ENCODE results near the gene HS6ST2. TPM values are rescaled to one million over a fixed set of nuclear protein-coding genes. Genes with fewer than 3 reads are reported as not detected.

The HS6ST2 gene
- total RNA-seq, 4 donors from 2014 or later, result under 0.01 to 0.66 (median 0.46) TPM

DNA sequence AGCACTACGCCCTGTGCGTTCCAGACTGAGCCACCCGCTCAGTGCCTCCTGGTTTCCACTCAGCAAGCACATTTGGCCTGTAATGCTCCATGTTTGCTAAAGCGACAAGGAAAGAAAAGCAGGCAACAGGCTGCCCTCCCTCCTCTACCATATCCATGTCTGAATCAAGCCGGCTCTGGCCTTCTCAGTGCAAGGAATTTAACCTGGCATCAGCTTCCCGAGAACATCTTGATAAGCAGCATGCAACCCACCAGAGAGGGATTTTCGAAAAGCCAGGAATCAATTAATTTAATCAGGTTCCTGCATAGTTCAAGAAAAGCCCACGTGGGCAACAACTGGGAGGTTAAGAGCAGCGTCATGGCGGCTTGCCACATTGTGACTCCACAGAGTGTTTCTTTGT, 228.2 kb downstream of the HS6ST2 start:
- no peak for DNase-seq (ENCODE audit: low spot score in 2 of 2)
- Histone ChIP-seq H3K36me3 (no peaks in the 10 kb centered on the region), H3K27ac (no peak overlapping the region), H3K4me1 (no peaks in the 10 kb centered on the region), H3K27me3 (peaks cover 0 to 11% of the 10 kb centered on the region in 2 donors), H3K9me3 (no peaks in the 10 kb centered on the region), H3K4me3 (no peak overlapping the region)
- TF ChIP-seq, protein P1, sequence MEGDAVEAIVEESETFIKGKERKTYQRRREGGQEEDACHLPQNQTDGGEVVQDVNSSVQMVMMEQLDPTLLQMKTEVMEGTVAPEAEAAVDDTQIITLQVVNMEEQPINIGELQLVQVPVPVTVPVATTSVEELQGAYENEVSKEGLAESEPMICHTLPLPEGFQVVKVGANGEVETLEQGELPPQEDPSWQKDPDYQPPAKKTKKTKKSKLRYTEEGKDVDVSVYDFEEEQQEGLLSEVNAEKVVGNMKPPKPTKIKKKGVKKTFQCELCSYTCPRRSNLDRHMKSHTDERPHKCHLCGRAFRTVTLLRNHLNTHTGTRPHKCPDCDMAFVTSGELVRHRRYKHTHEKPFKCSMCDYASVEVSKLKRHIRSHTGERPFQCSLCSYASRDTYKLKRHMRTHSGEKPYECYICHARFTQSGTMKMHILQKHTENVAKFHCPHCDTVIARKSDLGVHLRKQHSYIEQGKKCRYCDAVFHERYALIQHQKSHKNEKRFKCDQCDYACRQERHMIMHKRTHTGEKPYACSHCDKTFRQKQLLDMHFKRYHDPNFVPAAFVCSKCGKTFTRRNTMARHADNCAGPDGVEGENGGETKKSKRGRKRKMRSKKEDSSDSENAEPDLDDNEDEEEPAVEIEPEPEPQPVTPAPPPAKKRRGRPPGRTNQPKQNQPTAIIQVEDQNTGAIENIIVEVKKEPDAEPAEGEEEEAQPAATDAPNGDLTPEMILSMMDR (IDR thresholded peaks at IDR 0.05), result no peak
- no peak for TF ChIP-seq EP300 (IDR thresholded peaks at IDR 0.05)
- TF ChIP-seq POLR2A (IDR thresholded peaks at IDR 0.05), result no peak
- 75 to 93% methylated on average over 3 to 10 of the region's 10 CpGs for WGBS, 2 donors

DNA sequence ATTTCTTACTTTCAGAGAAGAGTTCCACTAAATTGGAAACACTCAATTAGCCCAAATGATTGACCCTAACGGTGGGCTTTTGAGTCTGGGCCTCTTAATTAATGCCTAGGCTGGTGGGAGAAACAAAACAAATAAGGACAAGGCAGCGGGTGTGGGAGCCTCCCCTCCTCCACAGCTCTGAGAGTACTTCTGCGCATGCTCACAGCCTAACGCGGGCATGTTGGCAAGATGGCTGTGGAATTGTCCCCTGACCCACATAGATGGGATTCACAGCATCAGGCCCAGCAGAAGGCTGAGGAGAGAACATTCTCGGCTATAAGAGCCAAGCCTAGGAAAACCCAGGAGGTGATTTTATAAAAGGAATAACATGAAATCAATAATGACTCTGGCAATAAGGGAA, 230.1 kb downstream of the HS6ST2 start:
- TF ChIP-seq, protein P1 (IDR thresholded peaks at IDR 0.05), result no peak
- Histone ChIP-seq H3K27ac (no peak overlapping the region), H3K9me3 (no peaks in the 10 kb centered on the region), H3K27me3 (peaks cover 0 to 5% of the 10 kb centered on the region in 2 donors), H3K4me3 (no peak overlapping the region), H3K4me1 (no peaks in the 10 kb centered on the region), H3K36me3 (no peaks in the 10 kb centered on the region)
- WGBS, 2 donors, result 63% methylated on average over 6 of the region's 6 CpGs
- DNase-seq (ENCODE audit: low spot score in 2 of 2), result no peak

DNA sequence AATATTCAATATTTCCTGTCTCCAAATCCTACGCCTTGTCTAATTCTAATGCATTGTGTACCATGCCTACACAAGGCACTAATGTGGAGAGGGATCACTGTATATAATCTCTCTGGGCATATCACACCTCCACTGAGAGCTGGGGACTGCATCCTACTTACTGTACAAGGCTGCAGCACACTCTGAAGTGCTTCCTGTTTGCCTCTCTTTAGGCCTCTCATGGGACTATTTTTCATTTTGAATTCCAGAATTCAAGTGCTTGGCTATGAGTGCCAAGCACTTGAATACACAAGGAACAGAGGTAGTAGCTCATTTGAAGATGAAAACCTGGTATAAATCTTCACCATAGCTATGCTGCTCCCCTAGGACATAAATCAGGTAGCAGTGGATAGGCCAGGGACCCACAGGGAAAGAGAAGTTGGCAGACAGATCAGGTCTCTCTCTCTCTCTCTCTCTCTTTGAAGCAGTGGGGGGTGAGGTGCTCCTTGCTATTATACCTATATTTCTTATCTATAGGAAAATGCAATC, 239.9 kb downstream of the HS6ST2 start:
- H3K4me1 ChIP-seq, result no peaks in the 10 kb centered on the region
- no peaks in the 10 kb centered on the region for H3K9me3 ChIP-seq
- peaks cover 0 to 32% of the 10 kb centered on the region in 2 donors for H3K27me3 ChIP-seq
- TF ChIP-seq POLR2A (IDR thresholded peaks at IDR 0.05), result no peak
- TF ChIP-seq, protein P1 (IDR thresholded peaks at IDR 0.05), result no peak
- TF ChIP-seq EP300 (IDR thresholded peaks at IDR 0.05), result no peak
- H3K4me3 ChIP-seq, result no peak overlapping the region
- no peak overlapping the region for H3K27ac ChIP-seq
- no peak for DNase-seq (ENCODE audit: low spot score in 2 of 2)
- H3K36me3 ChIP-seq, result no peaks in the 10 kb centered on the region
- 0 to 53% methylated on average over 1 of the region's 1 CpG for WGBS, 2 donors

DNA sequence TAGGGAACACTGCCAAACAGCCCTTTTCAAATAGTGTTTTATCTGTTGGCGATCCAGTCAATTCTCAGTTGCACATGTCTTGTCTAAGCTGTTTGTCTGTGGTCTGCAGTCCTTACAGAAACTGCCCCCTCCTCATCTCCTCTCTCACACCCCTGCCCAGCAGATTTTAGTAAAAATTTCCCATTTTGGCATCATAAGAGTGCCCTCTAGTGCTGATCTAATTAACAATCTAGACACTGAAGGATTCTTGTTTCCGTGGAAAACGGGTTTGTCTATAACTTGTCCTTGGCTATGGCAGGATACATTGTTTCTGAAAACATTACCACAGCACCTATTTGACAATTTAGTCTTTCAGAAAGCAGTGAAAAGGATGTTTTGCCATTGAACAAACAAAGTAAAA, 242.4 kb downstream of the HS6ST2 start:
- WGBS, 2 donors, result 19 to 27% methylated on average over 3 of the region's 3 CpGs
- Histone ChIP-seq H3K36me3 (no peaks in the 10 kb centered on the region), H3K27ac (no peak overlapping the region), H3K9me3 (no peaks in the 10 kb centered on the region), H3K27me3 (peaks cover 0 to 29% of the 10 kb centered on the region in 2 donors), H3K4me1 (no peaks in the 10 kb centered on the region), H3K4me3 (no peak overlapping the region)
- TF ChIP-seq POLR2A (IDR thresholded peaks at IDR 0.05) (no peak), EP300 (IDR thresholded peaks at IDR 0.05) (no peak)
- TF ChIP-seq, protein P1 (IDR thresholded peaks at IDR 0.05), result peak in 1 of 5 experiments; percentile 21
- DNase-seq (ENCODE audit: low spot score in 2 of 2), result no peak

DNA sequence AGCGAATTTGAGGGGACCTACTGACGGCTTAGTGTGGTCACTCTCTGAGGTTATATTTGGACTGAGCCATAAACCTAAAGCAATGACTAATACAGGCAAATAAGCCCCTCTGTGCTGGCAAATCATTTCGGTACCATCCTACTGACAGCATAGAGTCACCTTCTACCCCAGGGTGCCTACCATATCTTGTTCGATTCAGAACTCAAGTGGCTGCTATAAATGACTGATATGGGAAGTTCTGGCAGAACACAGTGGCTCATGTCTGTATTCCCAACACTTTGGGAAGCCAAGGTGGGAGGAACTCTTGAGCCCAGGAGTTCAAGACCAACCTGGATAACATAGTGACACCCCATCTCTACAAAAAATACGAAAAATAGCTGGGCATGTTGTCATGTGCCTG, 243.5 kb downstream of the HS6ST2 start:
- Histone ChIP-seq H3K4me3 (no peak overlapping the region), H3K27me3 (peaks cover 0 to 29% of the 10 kb centered on the region in 2 donors), H3K36me3 (no peaks in the 10 kb centered on the region), H3K27ac (no peak overlapping the region), H3K9me3 (no peaks in the 10 kb centered on the region), H3K4me1 (no peaks in the 10 kb centered on the region)
- WGBS, 2 donors, result 78 to 80% methylated on average over 1 to 5 of the region's 5 CpGs
- no peak for DNase-seq (ENCODE audit: low spot score in 2 of 2)
- TF ChIP-seq EP300 (IDR thresholded peaks at IDR 0.05) (no peak), POLR2A (IDR thresholded peaks at IDR 0.05) (no peak)
- TF ChIP-seq, protein P1 (IDR thresholded peaks at IDR 0.05), result no peak

All from tibial nerve (tissue), 4 donors.